ENCODE results near the gene ITGB8.

Gene ITGB8

DNA sequence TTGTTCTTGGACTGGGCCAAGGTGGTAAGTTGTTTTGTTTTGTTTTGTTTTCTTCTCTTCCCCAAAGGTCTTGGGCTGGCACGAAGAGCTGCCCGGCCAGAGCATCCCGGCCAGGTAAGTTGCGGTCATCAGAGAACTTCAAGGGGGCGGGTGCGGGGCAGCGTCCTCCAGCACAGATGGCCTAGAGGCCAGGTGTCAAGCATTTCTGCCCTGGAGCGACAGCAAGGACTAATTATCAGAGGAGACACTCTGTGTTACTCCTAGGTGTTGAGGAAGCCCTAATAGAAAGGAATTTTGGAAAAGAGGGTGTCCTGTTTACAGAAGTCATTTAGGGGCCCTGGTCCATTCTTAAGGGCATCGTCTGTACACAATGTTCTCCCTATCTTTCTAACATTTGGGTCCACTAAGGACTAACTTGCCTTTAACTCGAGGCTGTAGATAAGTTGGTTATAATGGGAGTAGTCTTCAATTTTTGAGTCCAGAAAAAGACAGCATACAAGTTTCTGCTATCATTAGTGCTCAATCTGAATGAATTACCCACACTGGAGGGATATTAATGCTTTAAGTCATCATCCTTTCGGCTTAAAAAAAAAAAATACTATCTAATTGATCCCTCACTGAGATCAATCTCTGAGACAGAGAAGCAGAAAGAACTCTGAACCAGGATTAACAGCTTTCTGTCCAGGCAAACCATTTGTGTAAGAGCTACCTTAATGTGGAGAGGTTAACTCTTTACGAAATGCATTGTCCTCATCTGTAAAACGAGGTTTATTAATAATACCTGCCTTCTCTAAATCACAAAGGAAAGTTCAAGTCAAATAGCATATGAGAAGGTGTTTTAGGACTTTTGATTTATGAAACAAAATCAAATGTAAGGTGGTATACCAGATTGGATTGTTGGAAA is 1.5 kb downstream of the ITGB8 start:
- in situ Hi-C loops (cut with HindIII; ENCODE audit: low sequenced_read_pairs): no loop called here

DNA sequence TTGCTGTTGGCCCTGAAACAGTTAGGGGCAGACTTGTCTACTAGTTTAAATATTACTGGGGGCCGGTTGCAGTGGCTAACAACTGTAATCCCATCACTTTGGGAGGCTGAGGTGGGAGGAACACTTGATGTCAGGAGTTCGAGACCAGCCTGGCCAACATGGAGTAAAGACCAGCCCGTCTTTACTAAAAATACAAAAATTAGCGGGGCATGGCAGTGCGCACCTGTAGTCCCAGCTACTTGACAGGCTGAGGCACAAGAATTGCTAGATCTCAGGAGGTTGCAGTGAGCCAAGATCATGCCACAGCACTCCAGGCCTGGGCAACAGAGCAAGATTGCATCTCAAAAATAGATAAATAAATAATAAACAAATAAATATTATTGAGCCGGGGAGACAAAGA is 7.6 kb downstream of the ITGB8 start:
- in situ Hi-C loops (cut with HindIII; ENCODE audit: low sequenced_read_pairs): no loop called here

DNA sequence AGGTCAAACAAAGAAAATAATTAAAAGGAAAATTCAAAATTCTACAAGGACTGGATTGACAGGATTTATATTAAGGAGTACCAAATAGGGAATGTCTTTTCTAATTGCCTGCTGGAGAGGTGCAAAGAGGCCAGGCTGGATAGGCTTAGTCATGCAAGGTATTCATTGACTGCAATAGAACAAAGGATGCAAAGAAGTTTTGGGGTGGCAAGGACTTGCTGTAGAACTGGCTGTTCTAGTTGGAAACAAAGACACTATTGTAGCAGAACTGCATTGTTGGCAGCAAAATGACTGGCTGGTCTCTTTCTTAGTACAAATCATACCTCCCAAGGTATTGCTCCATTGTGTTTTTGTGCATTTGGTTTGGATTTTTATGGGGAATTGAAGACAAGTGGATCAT is 10.1 kb downstream of the ITGB8 start:
- in situ Hi-C loops (cut with HindIII; ENCODE audit: low sequenced_read_pairs): no loop called here

DNA sequence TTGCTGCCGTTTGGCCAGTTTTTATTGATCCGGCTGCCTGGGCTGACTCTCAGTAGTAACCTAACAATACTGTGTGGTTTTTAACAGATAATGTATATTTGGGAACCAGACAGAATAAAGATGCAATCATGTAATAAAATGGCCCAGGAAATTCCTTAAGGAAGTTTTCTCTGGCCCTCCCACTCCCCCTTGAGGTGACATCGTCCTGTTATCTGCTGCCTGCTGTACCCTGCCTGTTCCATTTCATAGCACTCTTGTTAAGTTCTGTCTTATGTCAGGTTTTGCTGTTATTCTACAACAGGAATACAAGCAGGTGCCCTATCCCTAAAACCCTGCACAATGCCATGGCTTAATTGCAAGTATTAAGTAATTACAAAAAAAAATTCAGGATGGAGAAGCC is 12.5 kb downstream of the ITGB8 start:
- in situ Hi-C loops (cut with HindIII; ENCODE audit: low sequenced_read_pairs): no loop called here

DNA sequence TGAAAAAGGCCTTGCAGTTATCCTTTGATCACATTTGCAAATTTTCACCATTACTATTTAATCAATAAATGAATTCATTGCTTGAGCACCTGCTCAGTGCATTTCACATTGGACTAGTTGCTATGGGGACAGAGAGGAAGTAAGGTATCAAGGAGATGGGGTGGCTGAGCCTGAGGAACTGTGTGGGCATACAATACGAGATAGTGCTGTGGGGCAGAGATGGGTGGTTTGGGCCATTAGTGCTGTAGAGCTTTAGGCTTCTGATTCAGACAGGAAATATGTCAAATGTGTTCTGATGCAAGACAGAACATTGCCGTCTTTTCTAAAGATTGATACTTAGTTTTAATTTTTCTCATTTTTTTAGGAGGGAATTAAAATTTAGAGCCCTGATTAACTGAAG is 13.2 kb downstream of the ITGB8 start:
- in situ Hi-C loops (cut with HindIII; ENCODE audit: low sequenced_read_pairs): no loop called here

DNA sequence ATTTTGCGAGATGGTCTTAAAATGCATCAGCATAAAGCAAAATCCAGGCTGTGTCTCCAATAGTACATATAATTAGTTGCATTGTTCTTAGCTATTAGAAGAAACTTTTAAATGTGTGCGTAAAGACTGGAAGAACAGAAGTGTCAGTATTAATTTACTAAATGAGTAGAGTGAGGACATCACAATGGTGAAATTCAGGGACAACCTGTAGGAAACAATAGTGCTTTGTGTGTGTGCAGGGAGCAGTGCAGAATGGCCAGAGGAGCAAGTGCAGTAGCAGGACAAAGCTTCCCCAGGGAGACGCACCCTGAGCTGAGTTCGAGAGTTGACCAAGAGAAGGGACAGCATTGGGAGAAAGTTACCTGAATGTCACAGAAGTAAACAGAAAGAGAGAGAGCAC is 13.7 kb downstream of the ITGB8 start:
- in situ Hi-C loops (cut with HindIII; ENCODE audit: low sequenced_read_pairs): no loop called here

DNA sequence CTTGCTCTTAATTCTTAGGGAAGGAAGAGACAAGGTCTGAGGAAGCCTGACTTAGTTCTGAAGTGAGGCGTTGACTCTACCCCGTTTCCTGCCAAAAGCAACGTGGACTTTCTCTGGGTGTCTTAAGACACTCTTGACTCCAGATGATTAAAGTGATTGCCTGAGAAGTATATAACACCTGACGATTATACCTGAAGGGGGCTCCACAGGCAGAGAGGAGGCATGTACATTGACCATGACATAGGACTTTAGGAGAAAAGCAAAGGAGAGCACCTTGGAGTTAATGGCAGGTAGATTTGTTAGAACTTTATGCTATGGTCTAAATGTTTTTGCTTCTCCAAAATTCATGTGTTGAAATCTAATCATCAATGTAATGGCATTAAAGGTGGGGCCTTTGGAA is 15.9 kb downstream of the ITGB8 start:
- in situ Hi-C loops (cut with HindIII; ENCODE audit: low sequenced_read_pairs): loop anchor here (5.0 kb wide), 1 partner anchor 91 kb away; no protein-coding TSS in a partner anchor

DNA sequence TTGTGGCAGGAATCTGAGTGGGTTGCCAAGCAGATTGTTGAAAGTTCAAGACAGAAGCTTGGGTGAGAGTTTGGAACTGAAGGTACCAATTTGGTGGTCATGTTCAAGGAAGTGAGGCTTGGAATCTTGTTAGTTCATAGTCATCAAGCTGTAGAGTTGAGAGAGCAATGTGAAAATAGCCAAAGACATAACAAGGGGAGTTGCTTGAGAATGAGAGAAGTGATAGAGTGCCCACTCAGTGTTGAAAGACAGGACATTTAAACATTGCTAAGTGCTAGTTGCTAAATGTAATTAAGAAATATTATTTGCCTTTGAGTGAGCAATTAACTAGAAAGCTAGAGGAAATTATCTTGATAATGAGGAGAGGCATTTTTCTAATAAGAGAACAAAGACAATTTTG is 17.0 kb downstream of the ITGB8 start:
- in situ Hi-C loops (cut with HindIII; ENCODE audit: low sequenced_read_pairs): loop anchor here (5.0 kb wide), 1 partner anchor 90 kb away; no protein-coding TSS in a partner anchor

DNA sequence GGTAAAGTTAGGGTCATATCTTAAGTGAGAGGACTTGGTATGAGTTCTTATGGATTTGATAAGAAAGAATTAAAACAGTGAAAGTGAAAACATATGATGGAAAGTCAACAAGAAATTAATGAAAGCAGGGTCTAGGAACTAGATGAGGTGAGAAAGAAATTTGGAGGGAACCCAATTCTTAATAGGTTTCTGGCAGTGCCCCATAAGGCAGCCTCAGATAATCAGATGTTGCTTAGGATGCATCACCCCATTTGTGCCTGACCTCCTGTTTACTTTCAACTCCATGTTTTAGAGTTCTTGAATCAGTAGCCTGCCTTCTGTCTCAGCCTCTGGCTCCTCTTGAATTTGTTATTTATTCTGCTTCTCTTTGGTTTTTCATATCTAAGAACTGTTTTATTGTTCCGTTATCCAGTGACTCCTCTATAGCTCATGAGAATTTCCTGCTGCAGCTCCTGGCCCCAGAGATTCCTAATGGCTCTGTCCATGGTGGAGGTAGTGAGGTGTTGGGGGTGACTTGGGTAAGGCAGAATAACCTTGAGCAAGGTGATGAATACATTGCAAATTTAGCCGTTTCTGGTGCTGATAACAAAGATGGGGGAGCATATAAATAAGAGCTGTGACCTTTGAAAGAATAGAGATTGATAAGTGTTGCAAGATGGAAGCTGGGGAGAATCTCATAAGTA is 17.6 kb downstream of the ITGB8 start:
- in situ Hi-C loops (cut with HindIII; ENCODE audit: low sequenced_read_pairs): loop anchor here (5.0 kb wide), 1 partner anchor 89 kb away; no protein-coding TSS in a partner anchor

DNA sequence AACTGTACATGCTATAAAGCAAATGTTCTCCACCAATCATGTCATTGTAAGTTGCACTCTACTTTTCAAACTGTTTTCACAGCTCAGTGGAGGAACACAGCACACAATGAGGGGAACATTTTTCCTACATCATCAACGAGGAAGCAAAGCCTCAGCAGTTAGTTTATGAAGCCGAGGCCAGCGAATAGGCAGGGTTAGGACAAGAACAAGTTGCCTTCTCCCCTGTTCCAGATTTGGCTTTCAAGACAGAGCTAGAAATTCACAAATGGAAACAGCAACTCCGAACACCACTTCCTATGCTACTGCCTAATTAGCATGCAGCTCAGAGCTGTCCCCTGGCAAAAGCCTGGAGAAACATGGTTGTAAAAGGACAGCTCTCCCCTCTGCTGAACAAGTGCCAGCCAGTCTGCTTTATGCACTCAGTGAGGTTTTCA is 19.8 kb downstream of the ITGB8 start:
- in situ Hi-C loops (cut with HindIII; ENCODE audit: low sequenced_read_pairs): no loop called here

DNA sequence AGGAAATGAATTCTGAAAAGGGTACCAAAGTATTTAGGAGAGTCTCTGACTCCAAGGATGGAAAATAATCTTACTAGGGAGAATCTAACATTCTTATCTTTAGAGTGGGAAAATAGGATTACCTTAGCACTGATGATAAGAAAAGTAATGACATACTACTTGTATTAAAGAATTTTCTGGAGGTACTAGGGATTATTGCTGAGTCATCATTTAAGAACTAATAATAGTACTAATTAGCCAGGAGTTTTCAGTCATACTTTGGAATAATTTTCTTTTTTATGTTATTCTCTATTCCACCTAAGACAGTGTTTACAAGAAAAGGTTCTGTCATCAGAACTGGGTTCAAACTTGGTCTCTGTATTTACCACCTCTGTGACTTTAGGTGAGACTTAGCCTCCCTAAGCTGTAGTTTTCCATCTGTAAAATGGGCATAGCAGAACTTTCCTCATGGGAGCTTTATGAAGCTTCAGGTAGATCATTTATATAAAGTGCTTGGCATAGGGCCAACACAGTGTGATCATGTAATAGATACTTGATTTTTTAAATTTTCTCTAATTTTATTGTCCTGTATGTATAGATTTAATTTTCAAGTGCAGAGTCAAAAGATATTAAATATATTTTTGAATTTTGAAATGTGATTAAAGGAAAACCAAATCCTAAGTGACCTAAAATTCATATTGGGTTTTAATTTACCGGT is 20.4 kb downstream of the ITGB8 start:
- in situ Hi-C loops (cut with HindIII; ENCODE audit: low sequenced_read_pairs): no loop called here

DNA sequence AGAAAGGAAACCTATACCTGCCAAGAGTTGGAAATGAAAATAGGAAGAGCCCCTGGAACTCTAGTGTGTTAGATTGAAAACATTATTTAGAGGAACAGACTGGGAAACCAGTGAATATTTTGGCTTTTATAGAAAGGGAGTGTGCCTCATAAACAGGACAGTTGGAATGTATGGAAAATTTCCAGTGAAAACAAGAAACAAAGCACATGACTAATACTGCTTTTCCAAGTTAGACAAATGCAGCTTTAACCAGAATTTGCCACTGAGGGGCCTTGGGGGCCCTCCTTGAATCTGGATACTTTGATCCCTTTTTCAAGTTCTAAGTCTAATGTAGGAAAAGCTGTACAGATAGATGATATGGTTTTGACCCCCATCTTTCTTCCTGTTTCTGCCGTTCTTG is 21.2 kb downstream of the ITGB8 start:
- in situ Hi-C loops (cut with HindIII; ENCODE audit: low sequenced_read_pairs): no loop called here

DNA sequence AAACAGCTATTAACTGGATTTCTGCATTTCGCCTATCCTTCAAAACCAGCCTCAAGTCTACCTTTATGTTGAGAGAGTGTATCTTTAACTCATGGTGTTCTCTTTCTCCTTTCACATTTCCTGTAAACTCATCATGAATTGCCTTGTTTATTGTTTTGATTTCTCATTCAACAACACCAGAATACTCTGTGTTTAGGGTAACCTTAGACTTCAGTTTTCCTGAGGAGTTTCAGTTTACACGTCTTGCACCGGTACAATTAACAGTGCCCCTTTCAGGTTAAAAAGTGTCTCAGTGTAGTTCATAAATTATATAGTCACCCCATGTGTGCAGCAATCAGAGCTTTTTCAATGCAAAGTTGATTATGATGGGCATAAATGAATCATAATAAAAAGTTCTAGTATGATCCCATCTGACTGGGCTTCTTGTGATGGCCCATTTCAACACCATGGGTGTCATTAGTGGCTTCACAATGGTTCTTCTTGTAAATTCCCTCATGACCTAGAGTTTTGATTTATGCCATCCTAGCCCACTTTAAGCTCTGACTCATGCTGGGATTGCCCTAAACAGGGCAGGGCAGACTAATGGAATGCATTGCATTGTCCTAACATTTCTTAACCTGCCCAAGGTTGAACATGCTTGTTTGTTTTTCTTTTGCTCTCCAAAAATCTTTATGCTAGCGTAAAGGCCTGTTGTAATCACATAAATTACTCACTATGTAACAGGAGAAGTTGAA is 22.0 kb downstream of the ITGB8 start:
- in situ Hi-C loops (cut with HindIII; ENCODE audit: low sequenced_read_pairs): no loop called here

DNA sequence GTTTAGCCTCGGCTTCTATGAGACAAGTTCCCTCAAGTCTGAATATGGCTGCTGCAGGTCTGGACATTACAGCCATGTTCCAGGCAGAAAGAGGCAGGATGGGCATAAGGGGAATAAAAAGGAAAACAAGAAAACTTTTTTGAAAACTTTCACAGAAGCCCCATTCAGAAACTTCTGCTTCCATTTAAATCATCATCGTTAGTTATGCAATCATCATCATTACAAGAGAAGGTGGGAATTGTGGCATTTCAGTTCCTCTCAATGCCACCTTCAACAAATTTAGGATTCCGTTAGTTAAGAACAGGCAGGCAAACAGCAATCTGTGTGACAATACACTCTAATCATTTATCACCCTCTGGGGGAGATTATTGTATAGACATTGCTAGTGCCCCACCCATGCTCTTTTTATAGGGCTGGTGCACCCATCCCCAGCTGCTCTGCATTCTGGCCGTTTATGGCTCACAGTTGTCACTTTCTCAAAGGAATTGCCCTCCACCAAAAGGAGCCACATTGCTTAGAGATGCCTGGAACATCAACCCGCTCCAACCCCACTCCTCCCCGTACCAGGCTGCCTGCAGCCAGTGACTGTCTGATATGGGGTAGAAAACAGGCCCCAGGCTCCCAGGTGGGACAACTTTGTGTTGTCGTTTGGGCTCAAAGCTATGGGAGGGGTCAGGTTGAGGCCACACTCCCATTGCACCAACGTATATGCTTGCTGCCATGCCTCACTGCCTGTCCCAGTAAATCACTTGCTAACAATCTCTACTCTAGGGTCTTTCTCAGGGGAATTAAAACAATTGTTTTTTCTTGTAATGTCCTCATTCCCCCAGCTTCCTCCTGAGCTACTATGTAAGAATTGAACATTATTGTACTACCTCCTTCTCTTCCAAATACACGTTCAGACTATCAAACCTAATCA is 24.2 kb downstream of the ITGB8 start:
- in situ Hi-C loops (cut with HindIII; ENCODE audit: low sequenced_read_pairs): no loop called here

DNA sequence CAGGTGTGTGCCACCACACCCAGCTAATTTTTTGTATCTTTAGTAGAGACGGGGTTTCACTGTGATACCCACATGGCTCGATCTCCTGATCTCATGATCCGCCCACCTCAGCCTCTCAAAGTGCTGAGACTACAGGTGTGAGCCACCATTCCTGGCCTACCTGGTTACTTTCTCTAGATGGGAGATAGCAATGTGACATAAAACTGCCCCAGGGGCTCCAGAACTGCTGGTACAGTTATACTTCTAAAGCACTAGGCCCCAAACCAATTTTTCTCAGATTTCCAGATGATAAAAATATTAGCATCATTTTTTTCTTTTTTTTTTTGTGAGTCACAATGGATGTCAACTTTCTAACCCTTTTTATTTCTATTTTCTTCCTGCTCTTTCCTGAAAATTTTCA is 27.4 kb downstream of the ITGB8 start:
- in situ Hi-C loops (cut with HindIII; ENCODE audit: low sequenced_read_pairs): no loop called here

DNA sequence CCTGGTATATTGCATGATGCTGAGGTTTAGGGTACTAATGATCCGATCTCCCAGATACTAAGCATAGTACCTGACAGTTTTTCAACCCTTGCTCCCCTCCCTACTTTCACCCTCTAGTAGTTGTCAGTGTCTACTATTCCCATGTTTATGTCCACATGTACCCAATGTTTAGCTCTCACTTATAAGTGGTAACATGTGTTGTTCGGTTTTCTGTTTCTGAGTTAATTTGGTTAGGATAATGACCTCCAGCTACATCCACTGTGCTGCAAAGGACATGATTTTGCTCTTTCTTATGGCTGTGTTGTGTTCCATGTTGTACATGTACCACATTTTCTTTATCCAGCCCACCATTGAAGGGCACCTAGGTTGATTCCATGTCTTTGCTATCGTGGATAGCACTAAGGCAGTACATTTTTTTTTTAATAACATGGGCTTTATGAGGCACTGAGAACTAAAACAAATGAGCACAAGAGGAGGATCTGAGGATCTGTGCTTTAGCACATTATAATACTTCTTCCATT is 28.1 kb downstream of the ITGB8 start:
- in situ Hi-C loops (cut with HindIII; ENCODE audit: low sequenced_read_pairs): no loop called here

DNA sequence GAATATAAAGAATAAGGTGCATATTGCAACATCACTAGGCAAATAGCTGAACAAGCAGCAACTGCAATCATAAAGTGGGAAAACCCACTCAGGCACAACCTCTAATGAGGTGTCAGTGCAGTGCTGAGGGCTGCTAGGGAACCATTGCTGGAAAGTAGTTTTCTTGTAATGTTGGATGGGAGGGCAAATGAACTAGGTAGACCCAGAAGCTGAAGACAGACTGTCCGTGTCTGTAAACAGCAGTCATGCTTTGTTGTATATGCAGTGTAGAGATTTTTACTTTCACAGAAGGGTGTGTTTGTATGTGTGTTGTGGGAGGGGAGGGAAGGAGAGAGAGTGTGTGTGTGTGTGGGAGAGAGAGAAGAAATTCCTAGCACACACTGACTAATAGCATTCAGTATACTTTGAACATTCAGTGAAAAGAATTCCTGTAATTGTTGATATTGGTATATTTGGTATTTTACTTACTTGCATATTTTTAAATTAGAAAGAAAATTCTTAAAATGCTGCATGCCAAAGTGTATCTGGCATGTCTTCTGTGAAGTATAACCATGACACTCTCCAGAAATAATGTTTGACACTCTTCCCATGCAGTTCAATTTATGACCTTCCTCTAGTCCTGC is 28.8 kb downstream of the ITGB8 start:
- in situ Hi-C loops (cut with HindIII; ENCODE audit: low sequenced_read_pairs): no loop called here

DNA sequence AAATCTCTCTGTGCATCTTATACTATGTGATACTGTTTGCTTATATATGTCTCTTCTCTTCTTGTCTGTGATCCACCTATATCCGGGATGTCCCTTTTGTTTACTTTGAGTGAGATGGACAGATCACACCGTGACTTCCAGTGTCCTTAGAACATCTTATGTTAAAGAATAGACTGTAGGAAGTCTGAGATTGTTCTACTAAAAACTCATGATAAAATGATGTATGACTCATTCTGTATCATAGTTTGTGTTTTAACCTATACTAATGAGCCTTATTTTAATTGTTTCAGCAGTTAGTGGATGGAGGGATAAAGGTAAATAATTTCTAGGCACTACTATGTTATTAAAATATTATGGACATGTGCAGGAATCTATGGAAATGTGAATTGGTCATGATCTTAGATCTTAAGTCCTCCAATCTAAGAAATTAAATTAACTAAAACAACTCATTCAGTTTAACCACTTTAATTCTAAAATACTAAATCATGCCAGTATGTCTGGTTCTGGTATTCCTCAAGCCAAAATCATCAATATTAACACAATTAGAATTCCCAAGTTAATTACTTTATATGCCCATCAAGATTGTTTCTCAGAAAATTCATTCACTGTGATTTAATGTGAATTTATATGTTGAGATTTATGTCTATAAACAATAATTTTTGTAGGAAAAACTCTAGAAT is 32.0 kb downstream of the ITGB8 start:
- in situ Hi-C loops (cut with HindIII; ENCODE audit: low sequenced_read_pairs): no loop called here
